Uterus (tissue), 4 donors: Measurements from ENCODE around the gene CENPX. TPM values are rescaled to one million over a fixed set of nuclear protein-coding genes. Genes with fewer than 3 reads are reported as not detected.

Experiments used
- DNase-seq, 2 donors: peaks; one replicate each; pipeline ENCODE4 v3.0.0-alpha.2; 2019 to 2020
- H3K27ac ChIP-seq, 2 donors: fragments of 200-600 bp; sonication (generic); 1 replicate in 1 of 2; 2 replicates in 1 of 2; pipeline ENCODE4 v1.5.1; 2016 to 2018
- H3K27me3 ChIP-seq, 2 donors: fragments of 200-600 bp; sonication (generic); one replicate each; pipeline ENCODE4 v1.5.1; 2018 to 2019; ENCODE audit warnings: control low read depth in 1 of 2
- H3K36me3 ChIP-seq, 2 donors: fragments of 200-600 bp; sonication (generic); one replicate each; pipeline ENCODE4 v1.5.1; 2019; ENCODE audit warnings: control low read depth in 1 of 2
- H3K4me1 ChIP-seq, 2 donors: fragments of 200-600 bp; sonication (generic); one replicate each; pipeline ENCODE4 v1.5.1; 2018 to 2019; ENCODE audit warnings: control low read depth in 1 of 2
- H3K4me3 ChIP-seq, 2 donors: fragments of 200-600 bp; sonication (generic); 1 replicate in 1 of 2; 2 replicates in 1 of 2; pipeline ENCODE4 v1.5.1; 2018 to 2019; ENCODE audit warnings: mild to moderate bottlenecking in 1 of 2
- H3K9me3 ChIP-seq, 2 donors: fragments of 200-600 bp; sonication (generic); one replicate each; pipeline ENCODE4 v1.5.1; 2019; ENCODE audit warnings: control low read depth in 1 of 2
- CTCF ChIP-seq, 4 experiments: fragments of 200-600 bp in 2 of 4; fragments of 450-650 bp in 2 of 4; sonication (generic) in 2 of 4; IDR thresholded peaks; one replicate each; pipeline ENCODE4 v1.5.1; 2016 to 2019; ENCODE audit warnings: antibody characterized with exemption in 4 of 4, mild to moderate bottlenecking in 2 of 4, moderate library complexity in 1 of 4
- POLR2A ChIP-seq, 2 donors: fragments of 450-650 bp; IDR thresholded peaks; one replicate each; pipeline ENCODE4 v1.6.1; 2016; ENCODE audit warnings: antibody characterized with exemption in 2 of 2, mild to moderate bottlenecking in 1 of 2, moderate library complexity in 1 of 2
- intact Hi-C: fragments of 100-400 bp; cut with DNase I; formaldehyde crosslinking; loops from one replicate; pipeline ENCODE4 v1.15.1; 2023; ENCODE audit warnings: low total_unique reads
- total RNA-seq, 4 donors: library from RNA; depleted of rRNA in 3 of 4; stranded (reverse); fragments of >200 nt in 3 of 4; gene quantifications; one replicate each; pipeline versions ENCODE4 v1.1.0 to v1.2.4, GENCODE V29; 2014 to 2023
- donor health status: DM: yes; HTN: yes; CAD: no.

CENPX gene
- total RNA-seq, 4 donors from 2014 or later, result 26.7 to 212 (median 49.8) TPM

- H3K9me3 ChIP-seq, result no peaks in the 10 kb centered on the region
- H3K4me3 ChIP-seq, result no peak overlapping the region
- TF ChIP-seq CTCF (IDR thresholded peaks at IDR 0.05), result no peak
- no peak for TF ChIP-seq POLR2A (IDR thresholded peaks at IDR 0.05)
- no peaks in the 10 kb centered on the region for H3K27me3 ChIP-seq
- H3K36me3 ChIP-seq, result no peaks in the 10 kb centered on the region
- H3K4me1 ChIP-seq, result peaks cover 0 to 10% of the 10 kb centered on the region in 2 donors
- intact Hi-C loops, result no loop called here
- no peak overlapping the region for H3K27ac ChIP-seq
- DNase-seq, result no peak
Measured at GRCh38 chr17:82008941-82009405, 13.7 kb downstream of the CENPX start.

- H3K27ac ChIP-seq, result no peak overlapping the region
- intact Hi-C loops, result no loop called here
- H3K9me3 ChIP-seq, result no peaks in the 10 kb centered on the region
- DNase-seq, result no peak
- no peak overlapping the region for H3K4me3 ChIP-seq
- no peaks in the 10 kb centered on the region for H3K36me3 ChIP-seq
- no peaks in the 10 kb centered on the region for H3K27me3 ChIP-seq
- TF ChIP-seq CTCF (IDR thresholded peaks at IDR 0.05) (no peak), POLR2A (IDR thresholded peaks at IDR 0.05) (no peak)
- peaks cover 2 to 13% of the 10 kb centered on the region in 2 donors for H3K4me1 ChIP-seq
Measured at GRCh38 chr17:82008258-82008940, 14.3 kb downstream of the CENPX start.

- Histone ChIP-seq H3K4me3 (no peak overlapping the region), H3K36me3 (no peaks in the 10 kb centered on the region), H3K27ac (no peak overlapping the region), H3K27me3 (no peaks in the 10 kb centered on the region), H3K4me1 (peaks cover 8 to 15% of the 10 kb centered on the region in 2 donors), H3K9me3 (no peaks in the 10 kb centered on the region)
- DNase-seq, result no peak
- no peak for TF ChIP-seq POLR2A (IDR thresholded peaks at IDR 0.05)
- no peak for TF ChIP-seq CTCF (IDR thresholded peaks at IDR 0.05)
- intact Hi-C loops, result no loop called here
Measured at GRCh38 chr17:82007495-82008257, 15.0 kb downstream of the CENPX start.

- intact Hi-C loops, result no loop called here
- no peak for TF ChIP-seq POLR2A (IDR thresholded peaks at IDR 0.05)
- TF ChIP-seq CTCF (IDR thresholded peaks at IDR 0.05), result no peak
- H3K4me1 ChIP-seq, result peaks cover 8 to 15% of the 10 kb centered on the region in 2 donors
- H3K4me3 ChIP-seq, result no peak overlapping the region
- H3K9me3 ChIP-seq, result no peaks in the 10 kb centered on the region
- no peaks in the 10 kb centered on the region for H3K27me3 ChIP-seq
- no peak overlapping the region for H3K27ac ChIP-seq
- no peak for DNase-seq
- H3K36me3 ChIP-seq, result no peaks in the 10 kb centered on the region
Measured at GRCh38 chr17:82007228-82007494, 15.5 kb downstream of the CENPX start.
